ENCODE results near the gene NUP210L. TPM values are rescaled to one million over a fixed set of nuclear protein-coding genes. Genes with fewer than 3 reads are reported as not detected.

The NUP210L gene
- total and polyA plus RNA-seq, 2 of the 13 experiments (the other 11 are each of a cell fraction or from before 2014, with no cell fraction given), result not detected

GRCh38 chr1:153953859-153954365 is 201.0 kb downstream of the NUP210L start (continued):
- TF ChIP-seq AHDC1 (CRISPR knock-in tag; IDR thresholded peaks at IDR 0.05; ENCODE audit: borderline replicate concordance) (0 out of 2 replicates have a peak, but pooled peaks have one; percentile 24), PRDM15 (CRISPR knock-in tag; IDR thresholded peaks at IDR 0.05) (no peak), TP53 (CRISPR knock-in tag; conservative IDR thresholded peaks at IDR 0.05) (no peak), ZNF12 (CRISPR knock-in tag; IDR thresholded peaks at IDR 0.05) (no peak), TGIF2 (CRISPR knock-in tag; IDR thresholded peaks at IDR 0.05) (0 out of 2 replicates have a peak, but pooled peaks have one; percentile 28), ZNF724P (CRISPR knock-in tag; IDR thresholded peaks at IDR 0.05; ENCODE audit: borderline replicate concordance) (no peak), SIX1 (CRISPR knock-in tag; IDR thresholded peaks at IDR 0.05; ENCODE audit: borderline replicate concordance) (peak; percentile 34; the same call in 1 of the 2 replicates), PLRG1 (conservative IDR thresholded peaks at IDR 0.05) (no peak), WIZ (CRISPR knock-in tag; IDR thresholded peaks at IDR 0.05) (no peak), ZNF737 (CRISPR knock-in tag; IDR thresholded peaks at IDR 0.05; ENCODE audit: borderline replicate concordance) (no peak), KDM3A (CRISPR knock-in tag; IDR thresholded peaks at IDR 0.05; ENCODE audit: low read depth) (no peak), ZBTB33 (CRISPR knock-in tag; IDR thresholded peaks at IDR 0.05) (no peak), ZFX (CRISPR knock-in tag; IDR thresholded peaks at IDR 0.05; ENCODE audit: low read depth) (no peak), YEATS4 (CRISPR knock-in tag; IDR thresholded peaks at IDR 0.05; ENCODE audit: borderline replicate concordance) (no peak), HMG20B (CRISPR knock-in tag; conservative IDR thresholded peaks at IDR 0.05) (no peak), MXI1 (IDR thresholded peaks at IDR 0.05; ENCODE audit: borderline replicate concordance, low read depth, low read length) (peak; percentile 60; the same call in 1 of the 3 replicates), ZSCAN30 (CRISPR knock-in tag; IDR thresholded peaks at IDR 0.05) (no peak), NCOR1 (IDR thresholded peaks at IDR 0.05; ENCODE audit: borderline replicate concordance, low read length) (peak; percentile 61; the same call in 1 of the 2 replicates), MYC (CRISPR knock-in tag; IDR thresholded peaks at IDR 0.05; ENCODE audit: borderline replicate concordance) (no peak), NCOA1 (CRISPR knock-in tag; IDR thresholded peaks at IDR 0.05) (no peak), ZNF563 (CRISPR knock-in tag; IDR thresholded peaks at IDR 0.05) (no peak)

Data from HepG2 (cell line).